ENCODE results near the gene TRIM27. TPM values are rescaled to one million over a fixed set of nuclear protein-coding genes. Genes with fewer than 3 reads are reported as not detected.

TRIM27 gene
- total and polyA plus RNA-seq, 2 donors (not counting 1 experiment from before 2014, with no cell fraction given) = 42.7 to 43.8 TPM

- Histone ChIP-seq H3K4me1 (ENCODE audit: control insufficient read depth, extremely low read depth, insufficient read depth, low read length) (no peaks in the 10 kb centered on the region), H4K20me1 (ENCODE audit: control insufficient read depth, extremely low read depth, insufficient read depth, low read length) (no peaks in the 10 kb centered on the region), H3K27me3 (ENCODE audit: control insufficient read depth, insufficient read depth, low read length) (no peaks in the 10 kb centered on the region), H3K4me3 (replicated peaks in 1 of 4; ENCODE audit: control extremely low read depth in 1 of 4, insufficient read depth in 1 of 4, low read depth in 3 of 4, low read length in 4 of 4) (no peak overlapping the region), H3K9me3 (ENCODE audit: control insufficient read depth, insufficient read depth, low read depth, low read length) (no peaks in the 10 kb centered on the region), H3K79me2 (ENCODE audit: control insufficient read depth, insufficient read depth, low read length) (no peaks in the 10 kb centered on the region), H3K27ac (ENCODE audit: insufficient read depth, low read length) (no peak overlapping the region), H3K9ac (ENCODE audit: insufficient read depth, low read length) (no peak overlapping the region), H3K36me3 (ENCODE audit: control insufficient read depth, insufficient read depth, low read length) (no peaks in the 10 kb centered on the region), H2AFZ (ENCODE audit: low read length) (no peak overlapping the region), H3K4me2 (ENCODE audit: extremely low read depth, insufficient read depth, low read length) (no peak overlapping the region)
- no peak for DNase-seq (ENCODE audit: low read depth in 2 of 2)
- no peak for TF ChIP-seq CTCF (conservative IDR thresholded peaks at IDR 0.05 in 1 of 2, IDR thresholded peaks at IDR 0.05 in 1 of 2; ENCODE audit: low read depth in 1 of 2, low read length in 2 of 2)
- TF ChIP-seq EZH2 (IDR thresholded peaks at IDR 0.05; ENCODE audit: low read length, missing control alignments) = no peak
Measured at GRCh38 chr6:28886079-28886439, 37.7 kb downstream of the TRIM27 start.

DNA sequence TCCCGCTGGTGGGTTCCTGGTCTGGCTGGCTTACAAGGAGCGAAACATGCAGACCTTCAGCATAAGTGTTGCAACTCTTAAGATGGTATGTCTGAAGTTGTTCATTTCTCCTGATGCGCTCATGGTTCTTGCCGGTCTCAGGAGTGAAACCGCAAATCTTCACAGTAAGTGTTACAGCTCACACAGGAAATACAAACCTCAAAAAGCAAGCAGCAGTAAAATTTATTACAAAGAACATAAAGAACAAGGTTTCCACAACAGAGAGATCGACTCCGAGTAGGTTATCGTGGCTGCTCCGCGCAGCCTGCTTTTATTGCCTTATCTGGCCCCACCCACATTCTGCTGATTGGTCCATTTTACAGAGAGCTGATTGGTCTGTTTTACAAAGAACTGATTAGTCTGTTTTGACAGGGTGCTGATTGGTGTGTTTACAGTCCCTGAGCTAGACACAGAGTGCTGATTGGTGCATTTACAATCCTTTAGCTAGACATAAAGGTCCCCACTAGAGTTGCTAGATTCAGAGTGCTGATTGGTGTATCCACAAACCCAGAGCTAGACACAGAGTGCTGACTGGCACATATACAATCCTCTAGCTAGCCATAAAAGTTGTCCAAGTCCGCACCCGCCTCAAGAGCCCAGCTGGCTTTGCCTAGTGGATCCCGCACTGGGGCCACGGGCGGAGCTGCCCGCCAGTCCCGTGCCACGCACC lies 39.2 kb downstream of the TRIM27 start:
- H3K27me3 ChIP-seq (ENCODE audit: control insufficient read depth, insufficient read depth, low read length) = no peaks in the 10 kb centered on the region
- H3K27ac ChIP-seq (ENCODE audit: insufficient read depth, low read length) = no peak overlapping the region
- no peak overlapping the region for H2AFZ ChIP-seq (ENCODE audit: low read length)
- H3K79me2 ChIP-seq (ENCODE audit: control insufficient read depth, insufficient read depth, low read length) = no peaks in the 10 kb centered on the region
- no peaks in the 10 kb centered on the region for H4K20me1 ChIP-seq (ENCODE audit: control insufficient read depth, extremely low read depth, insufficient read depth, low read length)
- no peak overlapping the region for H3K9ac ChIP-seq (ENCODE audit: insufficient read depth, low read length)
- H3K4me2 ChIP-seq (ENCODE audit: extremely low read depth, insufficient read depth, low read length) = no peak overlapping the region
- no peaks in the 10 kb centered on the region for H3K9me3 ChIP-seq (ENCODE audit: control insufficient read depth, insufficient read depth, low read depth, low read length)
- no peaks in the 10 kb centered on the region for H3K36me3 ChIP-seq (ENCODE audit: control insufficient read depth, insufficient read depth, low read length)
- TF ChIP-seq EZH2 (IDR thresholded peaks at IDR 0.05; ENCODE audit: low read length, missing control alignments) (no peak), CTCF (conservative IDR thresholded peaks at IDR 0.05 in 1 of 2, IDR thresholded peaks at IDR 0.05 in 1 of 2; ENCODE audit: low read depth in 1 of 2, low read length in 2 of 2) (no peak)
- no peaks in the 10 kb centered on the region for H3K4me1 ChIP-seq (ENCODE audit: control insufficient read depth, extremely low read depth, insufficient read depth, low read length)
- no peak overlapping the region for H3K4me3 ChIP-seq (replicated peaks in 1 of 4; ENCODE audit: control extremely low read depth in 1 of 4, insufficient read depth in 1 of 4, low read depth in 3 of 4, low read length in 4 of 4)
- no peak for DNase-seq (ENCODE audit: low read depth in 2 of 2)

- Histone ChIP-seq H4K20me1 (ENCODE audit: control insufficient read depth, extremely low read depth, insufficient read depth, low read length) (no peaks in the 10 kb centered on the region), H3K9ac (ENCODE audit: insufficient read depth, low read length) (no peak overlapping the region), H3K4me1 (ENCODE audit: control insufficient read depth, extremely low read depth, insufficient read depth, low read length) (no peaks in the 10 kb centered on the region), H3K27ac (ENCODE audit: insufficient read depth, low read length) (no peak overlapping the region), H3K27me3 (ENCODE audit: control insufficient read depth, insufficient read depth, low read length) (no peaks in the 10 kb centered on the region), H2AFZ (ENCODE audit: low read length) (peak overlapping the region; percentile 99), H3K36me3 (ENCODE audit: control insufficient read depth, insufficient read depth, low read length) (no peaks in the 10 kb centered on the region), H3K9me3 (ENCODE audit: control insufficient read depth, insufficient read depth, low read depth, low read length) (no peaks in the 10 kb centered on the region), H3K4me3 (replicated peaks in 1 of 4; ENCODE audit: control extremely low read depth in 1 of 4, insufficient read depth in 1 of 4, low read depth in 3 of 4, low read length in 4 of 4) (peak overlapping the region; percentile 80 to 100 (median 92)), H3K4me2 (ENCODE audit: extremely low read depth, insufficient read depth, low read length) (peak overlapping the region; percentile 87), H3K79me2 (ENCODE audit: control insufficient read depth, insufficient read depth, low read length) (no peaks in the 10 kb centered on the region)
- DNase-seq (ENCODE audit: low read depth in 2 of 2) = peak; percentile 59 to 80
- TF ChIP-seq EZH2 (IDR thresholded peaks at IDR 0.05; ENCODE audit: low read length, missing control alignments) = no peak
- TF ChIP-seq CTCF (conservative IDR thresholded peaks at IDR 0.05 in 1 of 2, IDR thresholded peaks at IDR 0.05 in 1 of 2; ENCODE audit: low read depth in 1 of 2, low read length in 2 of 2) = no peak
Measured at GRCh38 chr6:28880894-28881780, 42.6 kb downstream of the TRIM27 start.
